ENCODE data around the gene STAMBP. TPM values are rescaled to one million over a fixed set of nuclear protein-coding genes. Genes with fewer than 3 reads are reported as not detected.

The STAMBP gene
- total and polyA plus RNA-seq, 5 experiments from 2014 or later: 28.3 to 44.3 (median 32.3) TPM

- Mint-ChIP-seq H3K27ac (peak within 1 kb of the TSS in 2 of 10 donors; percentile 4 to 6), H3K4me3 (no peak within 1 kb of the TSS), H3K36me3 (no peaks in the 10 kb centered on the region), H3K27me3 (no peaks in the 10 kb centered on the region), H3K4me1 (peaks cover 22 to 45% (median 32%) of the 10 kb centered on the region in 4 donors), H3K9me3 (no peaks in the 10 kb centered on the region)
- ATAC-seq (no peak), DNase-seq (no peak)
- POLR2A ChIA-PET: no interaction called here
Observed at GRCh38 chr2:73892631-73893329, 64.0 kb downstream of the STAMBP start, which contains the start of gene ACTG2. Gene ACTG2, plus strand, starts transcription at chr2:73893008. Its CDS starts 8,304 bp downstream, at chr2:73901312.

GRCh38 chr2:73893764-73894474 lies 65.2 kb downstream of the STAMBP start:
- no peaks in the 10 kb centered on the region for H3K9me3 Mint-ChIP-seq
- H3K27ac Mint-ChIP-seq: peak overlapping the region in 5 of 10 donors; percentile 4 to 82 (median 77)
- POLR2A ChIA-PET: no interaction called here
- DNase-seq (no peak), ATAC-seq (no peak)
- H3K27me3 Mint-ChIP-seq: no peaks in the 10 kb centered on the region
- no peaks in the 10 kb centered on the region for H3K36me3 Mint-ChIP-seq
- H3K4me3 Mint-ChIP-seq: no peak overlapping the region
- H3K4me1 Mint-ChIP-seq: peaks cover 21 to 39% (median 31%) of the 10 kb centered on the region in 4 donors

GRCh38 chr2:73894475-73894850 lies 65.7 kb downstream of the STAMBP start:
- DNase-seq: no peak
- Mint-ChIP-seq H3K4me1 (peaks cover 21 to 39% (median 31%) of the 10 kb centered on the region in 4 donors), H3K27me3 (no peaks in the 10 kb centered on the region), H3K27ac (peak overlapping the region in 6 of 10 donors; percentile 27 to 82 (median 74)), H3K4me3 (peak overlapping the region in 2 of 10 donors; percentile 15 to 30), H3K9me3 (no peaks in the 10 kb centered on the region), H3K36me3 (no peaks in the 10 kb centered on the region)
- ATAC-seq: no peak
- POLR2A ChIA-PET: no interaction called here

- Mint-ChIP-seq H3K4me1 (peaks cover 21 to 39% (median 31%) of the 10 kb centered on the region in 4 donors), H3K4me3 (peak overlapping the region in 1 of 10 donors; percentile 15), H3K9me3 (no peaks in the 10 kb centered on the region), H3K27me3 (no peaks in the 10 kb centered on the region), H3K27ac (peak overlapping the region in 8 of 10 donors; percentile 20 to 82 (median 44)), H3K36me3 (no peaks in the 10 kb centered on the region)
- DNase-seq (no peak), ATAC-seq (no peak)
- POLR2A ChIA-PET: no interaction called here
Observed at GRCh38 chr2:73894877-73895276, 66.1 kb downstream of the STAMBP start.

GRCh38 chr2:73895473-73895872 lies 66.7 kb downstream of the STAMBP start:
- H3K27ac Mint-ChIP-seq: peak overlapping the region in 6 of 10 donors; percentile 9 to 96 (median 48)
- H3K36me3 Mint-ChIP-seq: no peaks in the 10 kb centered on the region

GRCh38 chr2:73896362-73897239 lies 67.8 kb downstream of the STAMBP start:
- POLR2A ChIA-PET: interaction anchor here (0.5 to 1.4 kb wide), 4 partner anchors 30 to 772 kb away, joined by 3 read pairs; partner anchors contain the start of genes DGUOK and TET3
- H3K27me3 Mint-ChIP-seq: no peaks in the 10 kb centered on the region
- peak overlapping the region; percentile 43 to 96 (median 91) for H3K27ac Mint-ChIP-seq
- H3K4me3 Mint-ChIP-seq: peak overlapping the region; percentile 22 to 87 (median 80)
- no peaks in the 10 kb centered on the region for H3K9me3 Mint-ChIP-seq
- no peaks in the 10 kb centered on the region for H3K36me3 Mint-ChIP-seq
- ATAC-seq (peak; percentile 93 to 94), DNase-seq (peak in 7 of 10 donors; percentile 12 to 69 (median 53))
- peaks cover 21 to 41% (median 32%) of the 10 kb centered on the region in 4 donors for H3K4me1 Mint-ChIP-seq

More at GRCh38 chr2:73895473-73895872, 66.7 kb downstream of the STAMBP start:
- ATAC-seq (no peak), DNase-seq (no peak)
- Mint-ChIP-seq H3K27me3 (no peaks in the 10 kb centered on the region), H3K4me1 (peaks cover 21 to 39% (median 31%) of the 10 kb centered on the region in 4 donors), H3K9me3 (no peaks in the 10 kb centered on the region), H3K4me3 (no peak overlapping the region)
- POLR2A ChIA-PET: no interaction called here

GRCh38 chr2:73897240-73897583 lies 68.5 kb downstream of the STAMBP start:
- Mint-ChIP-seq H3K36me3 (no peaks in the 10 kb centered on the region), H3K4me1 (peaks cover 21 to 47% (median 33%) of the 10 kb centered on the region in 4 donors), H3K27me3 (no peaks in the 10 kb centered on the region), H3K4me3 (peak overlapping the region in 8 of 10 donors; percentile 10 to 87 (median 82)), H3K27ac (peak overlapping the region in 9 of 10 donors; percentile 31 to 96 (median 92)), H3K9me3 (no peaks in the 10 kb centered on the region)
- ATAC-seq: peak; percentile 14 to 37
- DNase-seq: no peak
- POLR2A ChIA-PET: interaction anchor here (1.1 to 1.4 kb wide), 3 partner anchors 30 to 251 kb away, joined by 3 read pairs; partner anchors contain the start of genes DGUOK and TET3

- Mint-ChIP-seq H3K36me3 (no peaks in the 10 kb centered on the region), H3K9me3 (no peaks in the 10 kb centered on the region), H3K27ac (peak overlapping the region in 4 of 10 donors; percentile 5 to 96 (median 60)), H3K4me3 (peak overlapping the region in 2 of 10 donors; percentile 20 to 28), H3K4me1 (peaks cover 21 to 53% (median 35%) of the 10 kb centered on the region in 4 donors), H3K27me3 (peaks cover 0 to 7% (median 5%) of the 10 kb centered on the region in 5 donors)
- no peak for ATAC-seq
- POLR2A ChIA-PET: interaction anchor here (0.7 kb wide), 1 partner anchor 14 kb away, joined by 3 read pairs; no protein-coding TSS in a partner anchor
- DNase-seq: no peak
Observed at GRCh38 chr2:73897934-73898333, 69.2 kb downstream of the STAMBP start.

- Mint-ChIP-seq H3K36me3 (no peaks in the 10 kb centered on the region), H3K27me3 (peaks cover 0 to 10% (median 5%) of the 10 kb centered on the region in 5 donors), H3K4me1 (peaks cover 21 to 39% (median 27%) of the 10 kb centered on the region in 4 donors), H3K27ac (no peak overlapping the region), H3K9me3 (no peaks in the 10 kb centered on the region), H3K4me3 (no peak overlapping the region)
- POLR2A ChIA-PET: no interaction called here
- DNase-seq: no peak
- ATAC-seq: no peak
Observed at GRCh38 chr2:73899801-73900336, 71.1 kb downstream of the STAMBP start.

GRCh38 chr2:73901143-73901542 lies 72.4 kb downstream of the STAMBP start:
- ATAC-seq (no peak), DNase-seq (no peak)
- no peak overlapping the region for H3K4me3 Mint-ChIP-seq
- H3K27me3 Mint-ChIP-seq: peaks cover 0 to 10% (median 5%) of the 10 kb centered on the region in 5 donors
- H3K4me1 Mint-ChIP-seq: peaks cover 18 to 32% (median 20%) of the 10 kb centered on the region in 4 donors
- POLR2A ChIA-PET: no interaction called here
- H3K36me3 Mint-ChIP-seq: no peaks in the 10 kb centered on the region
- H3K9me3 Mint-ChIP-seq: no peaks in the 10 kb centered on the region
- H3K27ac Mint-ChIP-seq: no peak overlapping the region

- H3K4me1 Mint-ChIP-seq: peaks cover 7 to 21% (median 12%) of the 10 kb centered on the region in 4 donors
- DNase-seq: no peak
- no peaks in the 10 kb centered on the region for H3K36me3 Mint-ChIP-seq
- no peaks in the 10 kb centered on the region for H3K9me3 Mint-ChIP-seq
- H3K27me3 Mint-ChIP-seq: peaks cover 0 to 10% (median 5%) of the 10 kb centered on the region in 5 donors
- no peak for ATAC-seq
- POLR2A ChIA-PET: no interaction called here
- H3K4me3 Mint-ChIP-seq: no peak overlapping the region
- H3K27ac Mint-ChIP-seq: no peak overlapping the region
Observed at GRCh38 chr2:73902284-73902683, 73.5 kb downstream of the STAMBP start.

- peaks cover 2 to 20% (median 11%) of the 10 kb centered on the region in 4 donors for H3K4me1 Mint-ChIP-seq
- H3K4me3 Mint-ChIP-seq: no peak overlapping the region
- peaks cover 0 to 10% (median 5%) of the 10 kb centered on the region in 5 donors for H3K27me3 Mint-ChIP-seq
- no peaks in the 10 kb centered on the region for H3K9me3 Mint-ChIP-seq
- no peak overlapping the region for H3K27ac Mint-ChIP-seq
- DNase-seq (no peak), ATAC-seq (no peak)
- H3K36me3 Mint-ChIP-seq: no peaks in the 10 kb centered on the region
- POLR2A ChIA-PET: no interaction called here
Observed at GRCh38 chr2:73903313-73903712, 74.6 kb downstream of the STAMBP start.
